NCI-H1092 treated with DMSO at 0.1 percent for 48 hours (cell line): ENCODE measurements around the gene POU6F2.
"Not testable (repeated sequence)": the region's sequence is repeated elsewhere in the genome, so short reads cannot be mapped to it uniquely, and the experiment has no call there.

Experiments
- DNase-seq: peaks from one replicate; lab custom pipeline; 2025; lab: John Stamatoyannopoulos, UW

POU6F2 gene

DNA sequence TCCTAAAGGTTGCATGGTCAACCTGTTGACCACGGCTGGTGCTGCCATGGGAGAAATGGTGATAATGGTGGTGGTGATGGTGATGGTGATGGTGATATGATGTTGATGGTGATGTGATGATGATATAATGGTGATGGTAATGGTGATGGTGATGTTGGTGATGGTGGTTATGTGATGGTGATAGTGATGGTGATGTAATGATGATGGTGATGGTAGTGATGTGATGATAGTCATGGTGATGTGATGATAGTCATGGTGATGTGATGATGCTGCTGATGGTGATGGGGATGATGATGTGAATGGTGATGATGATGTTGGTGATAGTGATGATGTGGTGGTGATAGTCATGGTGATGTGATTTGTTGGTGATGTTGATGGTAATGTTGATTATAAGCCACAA is 23.9 kb downstream of the POU6F2 start:
- DNase-seq, result no peak

DNA sequence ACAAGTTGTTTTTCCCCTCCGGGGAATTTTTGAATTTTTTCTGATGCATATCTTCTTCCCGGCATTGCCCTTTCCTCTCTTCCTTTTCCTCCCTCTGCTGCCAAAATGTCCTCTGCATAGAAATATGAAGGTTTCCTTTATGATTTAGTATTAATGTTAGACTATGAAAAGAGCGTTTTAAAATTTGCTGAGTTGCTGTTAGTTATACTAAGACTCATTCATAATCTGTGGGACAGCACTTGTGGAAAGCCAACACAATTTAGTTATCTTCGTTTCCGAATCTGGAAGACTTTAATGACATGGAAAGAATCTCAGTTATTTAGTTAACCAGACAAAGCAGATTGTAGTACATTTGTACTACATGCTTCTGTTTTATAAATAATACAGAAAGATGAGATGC is 25.0 kb downstream of the POU6F2 start:
- no peak for DNase-seq

DNA sequence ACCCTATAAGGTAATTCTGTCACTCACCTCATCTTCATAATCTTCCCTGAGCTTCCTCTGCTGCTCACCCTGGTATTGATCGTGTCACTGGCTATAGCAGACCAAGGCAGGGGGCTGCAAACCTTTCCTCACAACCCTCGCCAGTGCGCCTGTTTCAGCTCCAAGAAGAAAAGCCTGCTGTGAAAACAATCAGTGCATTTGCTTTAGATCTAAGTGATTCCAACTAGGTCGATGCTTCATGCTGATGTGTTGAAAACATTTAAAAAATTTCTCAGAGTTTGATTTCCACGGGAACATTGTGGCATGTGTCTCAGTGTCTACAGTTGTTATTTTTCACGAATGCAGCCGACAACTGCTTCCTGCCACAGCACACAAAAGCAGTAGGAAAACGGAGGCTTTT is 27.3 kb downstream of the POU6F2 start:
- DNase-seq, result no peak

DNA sequence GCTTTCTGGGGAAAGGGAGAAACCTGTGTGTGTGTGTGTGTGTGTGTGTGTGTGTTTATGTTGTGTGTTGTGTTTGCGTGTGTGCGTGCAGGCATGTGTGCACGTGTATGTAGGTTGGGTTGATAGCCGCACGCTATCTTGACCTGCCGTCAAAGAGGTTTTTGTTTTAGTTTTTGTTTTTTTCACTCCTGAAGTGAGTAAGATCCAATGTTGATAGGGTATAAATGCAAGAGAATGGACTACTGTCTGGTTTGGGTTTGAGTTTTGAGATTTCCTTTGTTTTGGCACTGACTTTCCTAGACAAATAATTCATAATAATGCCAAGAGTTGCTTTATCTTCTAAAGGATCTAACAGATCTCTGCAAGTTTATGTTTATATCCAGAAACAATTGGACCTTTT is 27.8 kb downstream of the POU6F2 start:
- no peak for DNase-seq

DNA sequence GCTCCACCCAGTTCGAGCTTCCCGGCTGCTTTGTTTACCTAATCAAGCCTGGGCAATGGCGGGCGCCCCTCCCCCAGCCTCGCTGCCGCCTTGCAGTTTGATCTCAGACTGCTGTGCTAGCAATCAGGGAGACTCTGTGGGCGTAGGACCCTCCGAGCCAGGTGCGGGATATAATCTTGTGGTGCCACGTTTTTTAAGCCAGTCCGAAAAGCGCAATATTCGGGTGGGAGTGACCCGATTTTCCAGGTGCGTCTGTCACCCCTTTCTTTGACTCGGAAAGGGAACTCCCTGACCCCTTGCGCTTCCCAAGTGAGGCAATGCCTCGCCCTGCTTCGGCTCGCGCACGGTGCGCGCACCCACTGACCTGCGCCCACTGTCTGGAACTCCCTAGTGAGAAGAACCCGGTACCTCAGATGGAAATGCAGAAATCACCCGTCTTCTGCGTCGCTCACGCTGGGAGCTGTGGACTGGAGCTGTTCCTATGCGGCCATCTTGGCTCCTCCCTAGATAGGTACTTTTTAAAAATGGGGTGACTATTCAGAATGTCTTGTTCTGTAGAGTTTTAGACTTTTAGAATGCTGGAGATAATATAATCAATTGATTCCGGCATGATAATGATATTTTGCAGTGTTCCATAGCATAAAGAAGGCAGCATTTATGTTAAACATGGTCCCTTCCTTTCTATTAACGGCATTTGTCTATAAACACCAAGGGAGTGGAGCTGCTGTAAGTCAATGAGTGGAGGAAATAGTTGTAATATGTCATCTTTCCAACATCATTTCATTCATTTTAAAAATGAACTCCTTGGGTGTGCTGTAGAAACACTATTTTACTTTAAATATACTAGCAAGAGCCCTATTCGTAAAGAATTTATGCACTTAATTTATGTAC is 35.6 kb downstream of the POU6F2 start:
- DNase-seq, result not testable (repeated sequence)

DNA sequence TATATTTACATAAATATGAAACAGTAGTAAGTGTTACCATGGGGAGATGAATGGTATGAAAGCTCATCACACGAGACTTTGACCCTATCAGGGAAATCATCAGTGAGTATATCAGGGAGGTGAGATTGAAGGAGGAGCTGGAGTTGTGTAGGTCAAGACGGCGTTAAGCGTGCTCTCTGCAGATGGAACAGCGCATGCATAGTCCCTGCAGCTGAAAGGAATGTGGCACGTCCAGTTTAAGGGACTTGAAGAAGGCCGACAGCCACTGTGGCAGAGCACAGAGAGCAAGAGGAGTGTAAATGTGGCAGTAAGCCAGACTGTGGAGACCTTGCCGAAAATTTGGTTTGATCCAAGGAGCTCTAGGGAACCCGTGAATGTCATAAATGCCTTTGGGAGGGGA is 38.9 kb downstream of the POU6F2 start:
- DNase-seq, result no peak

DNA sequence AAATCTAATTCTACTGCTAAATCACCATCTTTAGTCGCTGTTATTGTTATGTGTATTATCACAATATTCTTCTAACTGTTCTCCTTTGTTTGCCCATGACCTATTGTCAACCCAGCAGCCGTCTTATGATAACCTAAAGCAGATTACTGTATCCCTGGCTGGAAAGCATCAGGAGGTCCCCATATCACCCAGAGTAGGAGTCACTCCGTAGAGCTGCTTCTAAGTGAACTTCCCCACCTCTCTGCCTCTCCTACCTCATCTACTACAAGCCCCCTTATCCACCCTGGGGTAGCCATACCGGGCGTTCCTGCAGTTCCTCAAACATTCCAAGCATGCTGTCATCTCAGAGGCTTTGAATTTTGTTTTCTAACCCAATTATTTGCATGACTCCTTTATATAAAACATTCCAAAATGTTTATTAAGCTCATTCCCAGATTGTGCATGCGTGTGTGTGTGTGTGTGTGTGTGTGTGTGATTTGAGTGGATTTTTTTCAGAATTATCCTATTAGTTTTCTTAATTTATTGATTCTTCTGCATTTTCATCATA is 39.7 kb downstream of the POU6F2 start:
- DNase-seq, result no peak

DNA sequence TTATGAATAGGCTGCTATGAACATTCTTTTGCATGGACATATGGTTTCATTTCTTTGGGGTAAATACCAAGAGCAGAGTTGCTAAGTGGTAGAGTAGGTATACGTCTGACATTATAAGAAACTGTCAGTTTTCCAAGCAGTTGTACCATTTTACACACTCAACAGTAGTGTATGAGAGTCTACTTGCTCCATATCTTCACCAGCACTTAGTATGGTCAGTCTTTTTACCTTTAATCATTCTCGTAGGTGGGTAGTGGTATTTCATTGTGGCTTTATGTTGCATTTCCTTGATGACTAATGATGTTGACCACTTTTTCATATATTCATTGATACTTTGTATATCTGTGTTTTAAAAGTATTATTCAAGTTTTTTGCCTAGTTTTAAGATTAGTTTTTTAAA is 45.1 kb downstream of the POU6F2 start:
- DNase-seq, result no peak

DNA sequence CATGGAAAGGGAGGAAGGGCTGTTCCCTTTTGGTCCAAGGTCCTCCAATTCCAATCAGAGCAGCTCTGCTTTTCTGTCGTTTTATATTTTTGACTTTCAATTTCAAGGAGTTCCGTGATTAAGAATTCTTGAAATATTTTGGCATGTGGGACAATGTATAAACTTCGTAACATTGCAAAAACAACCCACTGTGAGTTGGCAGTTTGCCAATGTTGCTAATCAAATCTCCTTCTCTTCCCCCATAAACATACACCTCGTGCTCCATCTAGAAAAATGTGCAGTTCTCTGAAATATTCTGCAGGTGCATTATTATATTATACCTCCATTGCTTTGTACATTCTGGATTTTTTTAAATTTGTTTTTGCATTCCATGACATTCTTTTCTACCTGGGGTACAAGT is 49.8 kb downstream of the POU6F2 start:
- DNase-seq, result no peak

DNA sequence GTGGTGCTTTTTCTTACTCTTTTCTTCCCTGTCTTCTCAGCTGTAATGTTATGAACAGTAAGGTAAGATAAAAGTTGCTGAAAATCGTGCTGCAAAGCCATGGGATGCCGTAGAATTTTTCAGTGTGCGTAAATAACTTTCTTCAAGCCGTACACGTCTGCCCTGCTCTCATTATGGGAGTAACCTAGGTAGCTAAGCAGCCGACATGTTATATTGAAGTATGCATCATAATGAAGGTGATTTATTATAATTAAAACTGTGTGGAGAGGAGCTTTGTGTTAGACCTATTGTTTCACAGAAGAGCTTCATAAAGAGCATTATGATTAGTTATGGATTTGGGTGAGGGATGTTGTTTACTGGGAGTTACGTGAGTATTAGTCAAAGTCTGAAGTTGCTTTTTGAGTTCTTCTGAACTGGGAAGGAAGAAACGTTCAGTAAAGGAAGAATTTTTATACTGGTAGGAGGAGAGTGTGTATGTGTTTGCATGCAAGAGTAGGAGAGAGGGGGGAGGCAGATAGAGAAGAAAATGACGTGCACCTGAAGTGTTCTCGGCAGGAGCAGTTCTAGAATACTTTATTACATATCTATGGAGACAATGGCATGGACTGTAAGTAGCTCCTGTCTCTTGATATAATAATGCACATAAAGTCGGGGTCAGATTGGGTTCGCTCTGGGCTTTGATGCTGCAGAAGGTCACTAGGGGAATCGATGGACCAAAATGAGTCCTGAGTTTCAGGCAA is 56.3 kb downstream of the POU6F2 start:
- peak; percentile 41 for DNase-seq

DNA sequence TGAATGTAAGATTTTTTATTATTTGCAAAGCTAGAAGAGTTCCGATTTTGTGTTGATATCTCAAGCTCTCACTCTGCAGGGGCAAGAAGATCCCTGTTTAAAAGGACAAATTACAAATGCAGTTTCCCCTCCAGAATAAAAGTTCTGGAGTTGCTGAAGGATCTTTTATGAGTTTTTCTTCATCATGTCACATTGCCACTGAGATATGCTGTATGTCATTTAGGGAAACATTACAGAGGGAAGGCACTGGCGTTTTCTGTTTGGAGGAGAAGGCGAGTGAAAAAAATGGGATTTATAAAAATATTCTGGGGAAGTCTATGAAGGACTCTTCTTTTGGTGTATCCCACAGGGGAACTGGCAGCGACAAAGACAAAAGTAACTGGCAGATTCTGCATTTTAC is 57.4 kb downstream of the POU6F2 start:
- no peak for DNase-seq

DNA sequence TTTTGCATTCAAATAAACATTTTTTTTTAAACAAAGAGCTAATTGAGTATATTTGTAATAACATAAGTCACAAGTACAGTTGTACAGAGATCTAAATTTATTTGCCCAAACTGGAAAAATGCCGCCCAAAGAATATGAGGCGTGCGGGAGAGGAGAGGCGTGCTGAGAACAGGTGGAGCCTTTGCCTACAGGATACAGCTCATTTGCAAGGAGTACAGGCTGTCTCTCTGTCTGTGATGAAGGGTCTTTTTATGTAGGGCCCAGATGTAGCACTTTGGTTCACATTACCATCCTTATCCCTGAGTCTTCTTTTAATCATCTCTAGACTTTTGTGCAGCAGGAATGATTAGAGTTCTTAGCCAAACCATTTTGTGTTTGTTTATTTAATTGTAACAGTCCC is 58.2 kb downstream of the POU6F2 start:
- DNase-seq, result no peak

DNA sequence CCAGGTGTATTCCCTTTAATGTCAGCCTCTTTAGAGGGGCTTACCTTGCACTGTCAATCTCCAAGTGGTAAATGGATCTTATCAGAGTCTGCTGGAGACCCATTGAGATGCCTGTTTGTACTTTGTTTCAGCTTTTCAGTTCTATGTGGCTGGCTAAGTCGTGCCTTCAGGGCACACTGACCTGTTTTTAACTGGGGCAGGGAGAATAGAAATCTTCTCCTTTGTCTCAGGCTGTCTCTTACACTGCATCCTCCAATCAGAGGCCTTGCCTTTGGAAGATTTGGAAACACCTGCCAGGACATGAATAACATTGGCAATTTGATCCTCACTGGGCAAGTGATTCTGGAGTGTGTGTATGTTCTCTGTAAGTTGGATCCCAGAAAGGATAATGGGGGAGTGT is 65.0 kb downstream of the POU6F2 start:
- DNase-seq, result no peak

DNA sequence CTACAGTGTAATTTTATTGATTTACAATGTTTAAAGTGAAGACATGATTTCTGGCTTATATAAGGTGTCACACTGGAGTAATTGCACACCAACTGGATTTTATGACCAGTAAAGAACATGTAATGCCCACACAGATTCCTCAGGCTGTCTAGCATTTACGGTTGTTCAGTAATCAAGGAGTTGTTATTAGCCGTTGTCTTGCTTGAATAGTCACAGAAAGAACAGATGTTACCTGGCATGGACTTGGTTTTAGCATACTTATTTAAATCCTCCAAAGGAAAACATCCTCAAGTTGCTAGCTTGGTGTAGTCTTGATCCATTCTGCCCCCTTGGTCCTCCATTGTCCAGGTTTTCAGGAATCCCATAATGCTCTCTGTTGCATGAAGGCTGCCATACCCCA is 65.8 kb downstream of the POU6F2 start:
- no peak for DNase-seq

DNA sequence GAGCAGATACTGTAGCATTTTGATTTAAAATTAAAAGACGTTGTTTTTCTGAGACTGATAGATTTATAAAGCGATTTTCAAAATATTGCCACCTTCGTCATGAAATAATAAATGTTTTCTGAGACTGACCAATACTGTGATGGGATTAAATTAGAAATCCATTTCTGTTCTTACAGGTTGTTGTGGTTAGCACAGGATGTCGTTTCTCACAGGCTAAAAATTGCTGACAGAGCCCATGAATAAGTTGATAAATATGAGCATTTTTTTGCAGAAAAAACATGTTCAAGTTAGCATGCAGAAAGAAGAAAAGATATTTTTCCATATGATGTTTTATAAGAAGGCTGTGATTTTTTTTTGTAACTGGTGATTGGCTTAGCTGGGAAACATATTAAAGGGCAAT is 66.8 kb downstream of the POU6F2 start:
- DNase-seq, result no peak

DNA sequence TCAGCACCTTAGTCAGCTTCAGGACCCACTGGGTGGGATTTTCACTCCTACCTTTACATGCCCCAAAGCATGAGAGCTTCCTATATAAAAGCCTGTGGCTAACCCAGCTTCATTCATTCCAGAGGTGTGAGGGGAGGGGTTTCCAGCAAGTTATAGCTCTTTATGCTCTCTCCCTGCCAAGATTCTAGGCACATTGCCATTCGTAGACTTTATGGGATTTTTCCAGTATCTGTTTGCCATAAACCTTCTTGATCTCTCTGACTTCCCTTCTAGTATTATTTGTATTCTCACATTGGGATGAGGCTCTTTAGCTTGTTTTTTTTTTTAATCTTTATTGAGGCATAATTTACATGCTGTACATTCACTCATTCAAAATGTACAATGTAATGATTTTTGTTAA is 67.5 kb downstream of the POU6F2 start:
- no peak for DNase-seq

DNA sequence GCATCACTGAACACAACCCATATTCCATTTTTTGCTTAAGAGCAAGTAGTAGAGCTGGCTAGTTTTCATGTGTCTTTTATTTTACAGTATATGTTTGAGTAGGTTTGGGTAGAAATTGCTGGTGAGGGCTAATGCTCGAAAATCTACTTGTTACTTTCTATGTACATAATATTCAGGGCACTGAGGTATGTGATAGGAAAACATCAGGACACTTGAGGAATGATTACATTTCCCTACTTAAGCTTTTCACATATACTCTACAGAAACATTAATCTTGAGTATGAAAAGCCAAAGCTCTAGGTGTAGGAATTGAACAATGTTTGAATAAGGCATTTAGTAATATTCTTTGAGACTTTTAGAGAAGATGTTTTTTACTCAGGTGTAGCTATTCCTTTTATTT is 73.6 kb downstream of the POU6F2 start:
- DNase-seq, result no peak

DNA sequence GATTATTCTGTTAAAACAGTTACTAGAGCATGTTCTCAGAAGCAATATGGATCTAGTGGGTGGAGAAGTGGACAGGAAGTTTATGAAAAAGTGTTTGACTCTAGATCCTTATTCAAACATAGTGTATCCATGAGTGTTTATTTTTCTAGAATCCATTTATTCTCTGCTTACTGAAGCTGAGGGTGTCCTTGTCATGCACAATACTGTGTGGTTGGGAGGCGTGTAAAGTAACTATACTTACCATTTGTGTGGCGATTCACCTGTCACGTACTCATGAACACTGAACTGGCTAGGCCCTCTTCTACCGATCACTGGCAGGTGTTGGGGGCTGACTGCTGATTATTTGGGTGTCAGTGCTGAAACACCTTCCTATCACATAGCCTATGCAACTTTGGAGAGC is 74.0 kb downstream of the POU6F2 start:
- DNase-seq, result peak; percentile 61

DNA sequence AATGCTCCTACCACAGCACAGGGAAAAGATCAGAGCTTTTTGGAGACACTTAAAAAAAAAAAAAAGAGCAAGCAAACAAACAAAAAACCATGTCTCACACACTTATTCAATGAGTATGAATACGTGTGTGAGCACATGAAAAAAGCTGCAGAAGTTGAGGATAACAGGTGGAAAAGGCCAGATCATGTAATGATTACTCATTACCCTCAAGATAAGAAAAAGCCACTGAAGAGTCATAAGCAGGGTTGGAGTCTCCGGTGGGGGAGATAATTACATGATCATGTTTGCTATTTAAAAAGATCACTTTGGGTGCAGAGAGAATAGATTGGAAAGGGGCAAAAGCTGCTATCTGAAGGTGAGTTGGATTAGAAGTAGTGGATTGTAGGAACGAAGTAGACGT is 77.0 kb downstream of the POU6F2 start:
- DNase-seq, result no peak

DNA sequence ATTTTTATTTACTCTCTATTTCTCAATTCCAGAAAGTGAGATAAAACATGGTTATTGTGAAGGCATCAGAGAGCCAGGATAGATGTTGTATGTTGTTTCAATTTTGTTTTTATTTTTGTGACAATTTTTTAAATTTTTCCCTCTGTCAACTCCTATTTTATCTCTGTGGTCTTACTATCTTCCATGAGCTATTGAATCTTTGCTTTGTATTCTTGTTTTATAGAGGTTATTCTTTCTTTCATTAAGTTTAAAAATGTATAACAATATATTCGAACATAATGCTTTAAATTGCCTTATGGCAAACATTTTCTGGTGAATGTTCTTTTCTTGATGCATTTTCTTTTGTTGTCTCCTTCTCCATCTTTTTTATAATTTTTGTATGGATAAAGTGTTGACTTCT is 78.4 kb downstream of the POU6F2 start:
- no peak for DNase-seq

DNA sequence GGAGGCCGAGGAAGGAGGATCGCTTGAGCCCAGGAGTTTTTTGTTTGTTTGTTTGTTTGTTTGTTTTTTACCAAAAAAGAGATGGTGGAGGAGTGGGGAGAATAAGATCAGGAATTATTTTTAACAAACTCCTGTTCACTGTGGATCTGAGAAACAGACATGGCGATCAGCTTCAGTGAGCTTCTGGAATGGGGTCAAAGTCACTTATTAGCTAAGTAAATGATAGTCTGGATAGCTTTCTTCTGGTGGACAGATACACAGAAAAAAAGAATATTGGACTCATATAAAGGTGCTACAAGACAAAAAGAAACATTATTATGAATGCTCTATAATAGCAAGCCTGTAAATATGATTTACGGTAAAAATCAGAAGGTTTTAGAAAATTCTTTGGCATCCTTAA is 85.1 kb downstream of the POU6F2 start:
- no peak for DNase-seq

DNA sequence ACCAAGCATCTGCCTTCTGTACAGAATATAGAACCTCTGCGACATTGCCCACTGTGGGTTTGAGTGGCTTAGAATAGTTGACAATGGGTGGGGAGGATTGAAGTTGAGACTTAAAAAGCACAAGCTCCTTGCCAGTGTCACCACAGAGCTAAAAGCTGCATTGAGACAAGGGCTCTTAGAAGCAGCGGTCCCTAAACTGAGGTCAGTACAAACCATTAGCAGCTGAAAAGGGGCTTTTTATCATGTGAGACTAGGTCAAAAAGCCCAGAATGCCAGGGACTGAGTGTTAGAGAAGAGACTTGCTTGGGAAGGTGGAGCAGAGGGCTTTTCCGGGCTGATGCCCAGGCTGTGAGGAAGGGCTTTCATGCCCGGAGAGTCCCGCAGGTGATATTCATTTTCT is 91.3 kb downstream of the POU6F2 start:
- no peak for DNase-seq
